HTERT RPE-1 (cell line): ENCODE data around the gene OTOP1.
"Not testable (repeated sequence)": the region's sequence is repeated elsewhere in the genome, so short reads cannot be mapped to it uniquely, and the experiment has no call there.

Experiments
- in situ Hi-C: fragments of 300-500 bp; cut with MboI; formaldehyde crosslinking; loops from 4 replicates; pipeline ENCODE4 v1.14.3; 2020; ENCODE audit warnings: low sequenced_read_pairs

Gene OTOP1

GRCh38 chr4:4233610-4234009 lies 6.9 kb upstream of the OTOP1 start:
- in situ Hi-C loops, result no loop called here

GRCh38 chr4:4228356-4228668 lies 1.6 kb upstream of the OTOP1 start:
- in situ Hi-C loops, result no loop called here

GRCh38 chr4:4227510-4228355 lies 1.0 kb upstream of the OTOP1 start:
- in situ Hi-C loops, result no loop called here

- in situ Hi-C loops, result no loop called here
These were observed 669 bp downstream of the OTOP1 start for GRCh38 chr4:4225915-4226605.

GRCh38 chr4:4217113-4217512 lies 9.6 kb downstream of the OTOP1 start:
- in situ Hi-C loops, result no loop called here

- in situ Hi-C loops, result no loop called here
These were observed 10.1 kb downstream of the OTOP1 start for GRCh38 chr4:4216648-4217047.

GRCh38 chr4:4213674-4214073 lies 13.1 kb downstream of the OTOP1 start:
- in situ Hi-C loops, result not testable (repeated sequence)

GRCh38 chr4:4206204-4206603 lies 20.5 kb downstream of the OTOP1 start:
- in situ Hi-C loops, result no loop called here

- in situ Hi-C loops, result no loop called here
These were observed 22.4 kb downstream of the OTOP1 start for GRCh38 chr4:4204401-4204745.

- in situ Hi-C loops, result no loop called here
These were observed 22.9 kb downstream of the OTOP1 start for GRCh38 chr4:4203688-4204400.

- in situ Hi-C loops, result no loop called here
These were observed 24.2 kb downstream of the OTOP1 start for GRCh38 chr4:4202510-4202909.

GRCh38 chr4:4200624-4201023 lies 26.1 kb downstream of the OTOP1 start:
- in situ Hi-C loops, result no loop called here

GRCh38 chr4:4195354-4195753 lies 31.4 kb downstream of the OTOP1 start:
- in situ Hi-C loops, result no loop called here

- in situ Hi-C loops, result not testable (repeated sequence)
These were observed 38.2 kb downstream of the OTOP1 start for GRCh38 chr4:4188557-4188956.

- in situ Hi-C loops, result no loop called here
These were observed 41.2 kb downstream of the OTOP1 start for GRCh38 chr4:4185528-4185927.

- in situ Hi-C loops, result no loop called here
These were observed 43.7 kb downstream of the OTOP1 start for GRCh38 chr4:4182835-4183568.

- in situ Hi-C loops, result no loop called here
These were observed 56.1 kb downstream of the OTOP1 start for GRCh38 chr4:4170596-4171150.

GRCh38 chr4:4167981-4168780 lies 58.5 kb downstream of the OTOP1 start:
- in situ Hi-C loops, result not testable (repeated sequence)

GRCh38 chr4:4166986-4167385 lies 59.7 kb downstream of the OTOP1 start:
- in situ Hi-C loops, result not testable (repeated sequence)
